GM19395 (cell line): Measurements from ENCODE around the gene CBARP.
A peak's percentile ranks its signal among the peaks of the same experiment; 100 is the strongest.

Experiments
- ATAC-seq: cut with Tn5 transposase; IDR thresholded peaks from one replicate; pipeline ENCODE4 v1.9.1; 2021; ENCODE audit warnings: mild to moderate bottlenecking, moderate library complexity; ENCODE audit not compliant: unreplicated experiment

Gene CBARP

GRCh38 chr19:1264801-1265614 lies 27.2 kb upstream of the CBARP start:
- no peak for ATAC-seq

- ATAC-seq: no peak
Observed at GRCh38 chr19:1263188-1263587, 25.4 kb upstream of the CBARP start.

- ATAC-seq: no peak
Observed at GRCh38 chr19:1262623-1263123, 24.9 kb upstream of the CBARP start.

DNA sequence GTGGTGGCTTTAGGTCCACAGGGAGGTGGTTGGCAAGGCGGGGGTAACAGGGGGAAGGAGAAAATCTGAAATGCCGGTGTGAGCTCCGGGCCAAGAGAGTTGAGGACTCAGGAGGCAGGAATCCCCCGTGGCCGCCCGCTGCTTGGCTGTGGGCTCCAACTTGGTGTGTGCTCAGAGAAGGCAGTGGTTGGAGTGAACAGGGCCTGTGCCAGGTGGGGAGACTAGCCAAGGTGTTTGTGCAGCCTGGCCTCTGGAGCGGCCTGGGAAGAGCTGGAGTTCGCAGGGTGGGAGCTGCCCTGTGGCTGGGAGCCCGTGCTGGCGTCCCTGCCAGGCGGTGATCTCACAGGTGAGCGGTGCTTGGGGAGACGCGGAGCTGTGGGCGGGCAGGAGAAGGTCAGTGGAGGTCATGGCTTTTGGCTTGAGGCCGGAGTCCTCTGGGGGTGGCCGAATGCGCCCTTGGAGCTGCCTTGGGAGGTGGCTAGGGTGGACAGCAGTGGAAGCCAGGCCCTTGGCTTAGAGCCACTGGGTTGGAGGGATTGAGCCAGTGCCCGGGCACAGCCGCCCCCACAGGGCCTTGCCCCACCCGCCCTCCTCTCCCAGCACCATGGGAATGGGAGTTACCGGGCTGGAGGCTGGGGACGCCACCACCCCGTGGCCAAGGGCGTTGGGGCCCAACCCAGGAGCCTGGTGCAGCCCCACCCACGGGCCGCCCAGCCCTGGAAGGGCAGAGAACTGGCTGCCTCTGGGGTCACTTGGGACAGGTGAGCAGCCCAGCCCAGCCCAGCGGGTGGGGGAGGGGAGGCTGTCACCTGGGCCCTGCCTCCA lies 24.2 kb upstream of the CBARP start:
- ATAC-seq: no peak

DNA sequence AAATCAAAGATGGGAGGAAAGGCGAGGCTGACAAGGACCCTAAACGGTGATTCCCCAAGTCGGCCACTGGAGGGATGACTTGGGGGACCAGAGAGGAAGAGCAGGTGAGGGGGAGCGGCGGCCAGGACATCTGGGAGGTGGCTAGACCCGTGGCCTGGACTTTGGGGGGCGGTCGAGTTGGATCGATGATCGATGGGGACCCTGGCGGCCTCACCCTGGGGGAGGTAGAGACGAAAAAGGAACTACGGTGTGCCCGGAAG lies 23.7 kb upstream of the CBARP start:
- ATAC-seq: no peak

DNA sequence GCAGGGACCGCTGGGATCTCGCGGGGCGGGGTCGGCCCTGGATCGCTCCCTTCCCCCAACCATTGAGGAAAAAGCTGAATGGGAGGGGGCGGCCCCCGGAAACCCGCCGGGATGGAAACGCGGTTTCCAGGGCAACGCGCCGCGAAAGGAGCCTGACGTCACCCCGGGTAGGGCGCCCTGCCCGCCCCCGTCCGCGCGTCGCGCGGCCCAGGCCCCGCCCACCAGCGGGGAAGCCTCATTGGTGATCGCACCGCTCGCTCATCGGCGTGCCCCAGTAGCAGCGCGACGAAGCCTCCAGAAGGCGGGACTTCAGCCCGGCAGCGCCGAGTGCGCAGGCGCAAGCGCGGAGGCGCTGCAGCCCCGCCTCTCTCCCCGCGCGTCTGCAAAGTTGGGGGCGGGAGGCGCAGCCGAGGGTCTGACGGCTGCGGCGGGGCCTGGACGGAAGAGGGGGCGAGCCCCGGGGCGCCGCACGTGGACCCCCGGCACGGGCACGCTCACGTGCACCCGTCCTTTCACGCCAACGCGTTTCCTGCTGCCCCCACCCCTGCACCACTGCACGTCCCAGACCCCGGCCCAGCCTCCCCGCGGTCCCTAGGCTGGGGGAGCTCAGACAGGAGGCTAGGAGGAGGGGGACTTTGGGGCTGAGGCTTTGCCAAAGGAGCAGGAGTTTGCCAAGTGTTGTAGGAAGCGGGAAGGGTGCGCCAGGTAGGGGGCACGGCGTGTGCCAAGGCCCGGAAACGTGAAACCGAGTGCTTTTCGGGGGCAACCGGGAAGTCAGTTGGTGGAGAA lies 23.1 kb upstream of the CBARP start:
- peak; percentile 41 for ATAC-seq

DNA sequence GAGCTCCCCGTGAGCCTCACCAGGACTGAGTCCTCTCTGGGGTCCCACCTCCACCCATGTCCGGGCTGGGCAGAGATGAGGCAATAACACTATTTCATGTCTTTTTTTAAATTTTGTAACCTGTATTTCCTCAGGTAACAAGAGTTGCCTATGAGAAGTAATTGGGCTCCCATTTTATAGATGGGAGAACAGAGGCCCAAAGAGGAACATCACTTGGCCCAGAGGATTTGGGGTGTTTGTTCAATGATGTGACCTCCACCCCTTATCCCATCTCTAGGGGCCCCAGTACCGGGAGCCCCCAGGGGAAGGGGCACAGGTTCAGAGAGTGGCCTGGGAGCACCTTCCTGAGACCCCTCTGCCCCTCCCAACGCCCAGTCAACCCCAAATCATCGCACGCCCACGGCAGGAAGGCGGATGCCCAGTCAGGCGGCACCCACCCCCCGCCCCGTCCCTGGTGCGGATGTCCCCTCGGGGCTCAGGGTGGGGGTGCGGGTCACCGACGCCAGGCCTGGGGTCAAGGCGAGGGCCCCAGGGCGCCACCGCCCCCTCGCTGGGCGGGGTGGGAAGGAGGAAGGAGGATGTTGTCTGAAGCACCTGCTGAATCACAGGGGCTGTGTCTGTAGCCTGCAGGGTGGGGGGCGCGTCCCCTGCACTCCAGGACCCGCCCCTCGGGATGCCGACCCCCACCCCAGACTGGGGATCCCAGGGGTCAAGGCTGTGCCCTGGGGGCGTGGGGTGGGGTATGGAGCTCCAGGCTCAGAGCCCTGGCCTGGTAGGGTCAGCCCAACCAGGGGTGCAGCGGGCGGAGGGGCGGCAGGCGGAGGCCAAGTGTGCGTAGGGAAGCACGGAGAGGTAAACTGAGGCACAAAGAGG lies 22.3 kb upstream of the CBARP start:
- ATAC-seq: peak; percentile 7

- no peak for ATAC-seq
Observed at GRCh38 chr19:1259206-1259875, 21.5 kb upstream of the CBARP start.

DNA sequence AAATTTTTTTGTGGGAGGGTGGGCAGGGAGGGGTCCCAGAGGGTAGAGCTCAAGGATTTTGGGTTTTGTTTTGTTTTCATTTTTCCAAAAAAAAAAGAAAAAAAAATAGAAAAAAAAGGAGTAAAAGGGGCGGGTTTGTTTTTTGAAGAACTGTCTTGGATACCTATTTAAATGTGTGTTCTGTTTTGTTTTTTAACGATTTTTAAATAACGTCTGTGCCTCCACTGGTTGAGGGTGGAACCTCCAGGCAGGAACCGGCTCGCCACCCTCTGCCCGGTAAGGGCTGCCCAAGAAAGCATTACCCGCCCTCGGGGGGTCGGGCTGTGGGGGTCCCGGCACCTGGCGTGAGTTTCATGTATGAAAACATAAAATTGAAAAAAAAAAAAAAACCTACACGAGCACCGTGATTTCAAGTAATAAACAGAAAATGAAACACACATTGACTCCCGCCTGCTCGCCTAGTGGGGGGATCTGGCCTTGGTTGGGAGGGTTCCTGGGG lies 21.0 kb upstream of the CBARP start:
- ATAC-seq: no peak

DNA sequence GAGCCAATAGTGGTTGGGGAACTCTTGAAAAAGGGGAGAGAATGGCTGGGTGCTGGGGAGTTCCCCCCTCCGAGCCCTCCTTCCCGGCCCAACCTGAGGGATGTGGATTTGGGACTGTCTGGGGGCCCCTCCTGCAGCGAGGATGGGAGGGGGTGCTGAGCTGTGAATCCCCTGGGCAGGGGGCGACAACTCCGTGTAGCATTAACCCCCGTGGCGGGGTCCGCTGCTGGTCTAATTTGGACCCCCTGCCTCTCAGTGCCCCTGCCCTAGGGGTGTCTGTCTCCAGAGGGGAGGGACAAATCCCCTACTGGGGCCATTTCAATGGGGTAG lies 20.3 kb upstream of the CBARP start:
- no peak for ATAC-seq

DNA sequence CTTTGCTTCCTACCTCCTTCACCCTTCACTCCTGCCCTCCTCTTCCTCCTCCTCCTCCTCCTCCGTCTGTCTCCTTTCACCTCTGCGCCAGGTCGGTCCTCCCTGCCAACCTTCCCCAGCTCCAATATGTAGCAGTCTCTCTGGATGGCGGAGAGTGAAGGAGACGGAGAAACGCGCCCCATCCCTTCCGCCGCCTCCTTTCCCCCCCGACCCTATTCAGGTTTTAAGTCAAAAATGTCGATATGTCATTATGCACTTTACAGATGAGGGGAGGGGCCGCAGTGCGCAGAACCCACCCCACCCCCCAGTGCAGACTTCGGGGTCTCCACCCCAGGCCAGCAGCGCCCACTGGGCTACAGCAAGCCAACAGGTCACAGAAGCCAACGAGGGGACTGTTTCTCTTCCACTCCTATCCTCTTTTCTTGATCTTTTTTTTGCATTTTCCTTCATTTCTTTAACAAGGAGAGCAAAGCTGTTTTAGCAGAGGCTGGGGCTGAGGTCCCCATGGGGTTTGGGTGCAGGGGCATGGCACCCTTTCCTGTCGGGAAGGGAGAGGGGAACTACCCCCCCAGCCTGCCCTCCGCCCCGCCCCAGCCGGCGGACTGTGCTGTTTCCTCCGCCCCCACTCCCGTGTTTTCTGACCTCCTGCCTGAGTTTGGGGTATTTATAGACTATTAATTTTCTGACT lies 19.8 kb upstream of the CBARP start:
- ATAC-seq: no peak

DNA sequence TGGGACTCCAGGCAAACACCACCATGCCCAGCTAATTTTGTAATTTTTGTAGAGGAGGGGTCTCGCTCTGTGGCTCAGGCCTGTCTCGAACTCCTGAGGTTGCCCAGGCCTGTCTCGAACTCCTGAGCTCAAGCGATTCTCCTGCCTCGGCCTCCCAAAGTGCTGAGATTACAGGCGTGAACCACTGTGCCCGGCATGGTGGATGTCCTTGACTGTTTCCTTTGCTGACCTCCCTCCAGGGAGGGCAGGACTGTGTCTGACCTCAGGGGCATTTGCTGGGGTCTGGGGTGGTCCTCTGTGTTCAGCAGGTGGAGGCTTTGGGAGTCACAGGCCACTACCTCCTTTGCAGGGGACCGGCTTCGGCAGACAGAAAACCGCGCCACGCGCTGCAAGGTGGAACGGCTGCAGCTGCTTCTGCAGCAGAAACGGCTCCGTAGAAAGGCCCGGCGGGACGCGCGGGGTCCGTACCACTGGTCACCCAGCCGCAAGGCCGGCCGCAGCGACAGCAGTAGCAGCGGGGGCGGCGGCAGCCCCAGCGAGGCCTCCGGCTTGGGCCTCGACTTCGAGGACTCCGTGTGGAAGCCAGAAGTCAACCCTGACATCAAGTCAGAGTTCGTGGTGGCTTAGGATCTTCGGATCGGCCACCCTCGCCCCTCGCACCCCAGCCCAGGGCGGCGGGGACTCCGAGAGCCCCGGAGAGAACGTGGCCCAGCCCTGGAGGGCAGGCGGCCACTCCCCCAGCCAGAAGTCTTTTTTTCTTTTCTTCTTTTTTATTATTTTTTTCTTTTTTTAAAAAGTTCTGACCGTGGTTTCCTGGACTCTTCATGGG lies 19.1 kb upstream of the CBARP start:
- no peak for ATAC-seq

DNA sequence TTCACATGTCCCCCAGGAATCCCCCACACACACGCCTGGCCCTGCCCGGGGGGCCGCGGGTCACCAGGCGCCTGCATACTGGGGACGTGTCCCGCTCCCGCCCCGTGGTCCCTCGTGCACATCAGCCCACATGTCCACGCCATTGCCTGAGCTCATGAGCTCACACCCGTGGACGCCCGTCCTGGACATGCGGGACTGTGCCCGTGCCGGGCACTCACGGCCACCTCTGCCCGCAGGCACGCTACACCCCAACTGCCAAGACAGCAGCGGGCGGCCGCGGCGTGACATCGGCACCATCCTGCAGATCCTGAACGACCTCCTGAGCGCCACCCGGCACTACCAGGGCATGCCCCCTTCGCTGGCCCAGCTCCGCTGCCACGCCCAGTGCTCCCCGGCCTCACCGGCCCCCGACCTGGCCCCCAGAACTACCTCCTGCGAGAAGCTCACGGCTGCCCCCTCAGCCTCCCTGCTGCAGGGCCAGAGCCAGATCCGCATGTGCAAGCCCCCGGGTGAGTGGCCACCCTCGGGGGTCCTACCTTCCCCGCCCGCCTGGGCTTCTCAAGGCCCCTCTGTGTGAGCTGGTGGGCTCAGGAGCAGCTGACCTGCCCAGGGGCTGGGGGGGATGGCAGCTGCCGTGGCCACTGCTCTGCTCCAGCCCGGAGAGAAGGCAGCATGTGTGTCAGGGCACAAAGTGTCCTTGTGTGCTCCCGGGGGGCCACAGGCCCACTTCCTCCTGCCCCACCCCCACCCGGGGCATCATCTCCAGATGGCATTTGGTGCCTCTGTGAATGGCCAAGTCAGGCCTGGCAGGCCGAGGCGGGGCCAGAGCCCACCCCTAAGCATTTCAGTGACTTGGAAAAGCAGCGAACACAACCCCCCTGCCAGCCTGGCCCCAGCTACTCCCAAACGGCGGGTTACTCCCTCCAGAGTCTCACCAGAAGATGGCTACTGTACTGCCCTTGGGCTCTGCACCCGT lies 17.7 kb upstream of the CBARP start:
- no peak for ATAC-seq

- ATAC-seq: no peak
Observed at GRCh38 chr19:1254530-1255185, 16.9 kb upstream of the CBARP start.

GRCh38 chr19:1254081-1254527 lies 16.3 kb upstream of the CBARP start:
- no peak for ATAC-seq

DNA sequence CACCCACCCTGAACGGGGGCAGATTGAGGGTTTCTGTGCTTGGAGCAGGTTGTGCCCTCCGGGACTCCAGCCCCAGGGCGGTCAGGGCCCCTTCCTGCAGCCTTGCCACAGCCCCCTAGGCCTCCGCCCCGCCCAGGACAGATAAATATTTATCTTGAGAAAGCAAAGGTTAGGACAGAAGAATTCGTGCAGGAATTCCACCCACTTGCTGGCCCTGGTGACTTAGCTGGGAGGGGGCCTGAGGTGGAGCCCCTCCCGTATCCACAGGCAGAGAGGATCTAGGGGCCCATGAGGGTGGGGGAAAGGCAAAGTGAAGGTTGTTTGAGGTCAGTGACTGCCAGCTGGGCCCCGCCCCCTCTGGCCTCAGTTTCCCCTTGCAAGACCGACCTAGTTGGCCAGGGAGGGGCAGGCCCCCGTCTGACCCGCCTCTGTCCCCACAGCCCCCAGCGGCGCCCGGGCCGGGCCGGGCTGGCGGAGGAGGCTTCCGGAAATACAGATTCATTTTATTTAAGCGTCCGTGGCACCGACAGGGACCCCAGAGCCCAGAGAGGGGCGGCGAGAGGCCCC lies 15.8 kb upstream of the CBARP start:
- ATAC-seq: no peak
